ENCODE measurements around the gene PRLR.

The PRLR gene

DNA sequence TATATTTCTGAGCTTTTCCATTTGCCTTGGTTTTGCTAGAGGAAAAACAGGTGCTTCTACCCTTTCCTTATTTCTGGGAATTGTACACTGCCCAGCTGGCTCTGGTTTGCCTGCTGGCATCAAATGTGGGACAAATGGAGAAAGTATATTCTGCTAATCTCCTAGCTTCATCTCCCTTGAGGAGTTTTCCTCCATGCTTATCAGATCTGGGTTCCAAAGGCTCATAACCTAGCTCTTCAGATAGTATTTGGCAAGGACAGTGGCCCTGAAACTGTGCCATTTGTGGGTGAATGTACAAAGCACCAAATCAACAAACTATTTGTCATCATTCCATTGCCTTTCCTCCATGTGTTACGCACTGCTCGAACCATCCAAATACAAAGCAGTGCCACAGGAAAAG, 16.2 kb downstream of the PRLR start:
- TF ChIP-seq, protein P1, sequence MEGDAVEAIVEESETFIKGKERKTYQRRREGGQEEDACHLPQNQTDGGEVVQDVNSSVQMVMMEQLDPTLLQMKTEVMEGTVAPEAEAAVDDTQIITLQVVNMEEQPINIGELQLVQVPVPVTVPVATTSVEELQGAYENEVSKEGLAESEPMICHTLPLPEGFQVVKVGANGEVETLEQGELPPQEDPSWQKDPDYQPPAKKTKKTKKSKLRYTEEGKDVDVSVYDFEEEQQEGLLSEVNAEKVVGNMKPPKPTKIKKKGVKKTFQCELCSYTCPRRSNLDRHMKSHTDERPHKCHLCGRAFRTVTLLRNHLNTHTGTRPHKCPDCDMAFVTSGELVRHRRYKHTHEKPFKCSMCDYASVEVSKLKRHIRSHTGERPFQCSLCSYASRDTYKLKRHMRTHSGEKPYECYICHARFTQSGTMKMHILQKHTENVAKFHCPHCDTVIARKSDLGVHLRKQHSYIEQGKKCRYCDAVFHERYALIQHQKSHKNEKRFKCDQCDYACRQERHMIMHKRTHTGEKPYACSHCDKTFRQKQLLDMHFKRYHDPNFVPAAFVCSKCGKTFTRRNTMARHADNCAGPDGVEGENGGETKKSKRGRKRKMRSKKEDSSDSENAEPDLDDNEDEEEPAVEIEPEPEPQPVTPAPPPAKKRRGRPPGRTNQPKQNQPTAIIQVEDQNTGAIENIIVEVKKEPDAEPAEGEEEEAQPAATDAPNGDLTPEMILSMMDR (IDR thresholded peaks at IDR 0.05) = no peak

DNA sequence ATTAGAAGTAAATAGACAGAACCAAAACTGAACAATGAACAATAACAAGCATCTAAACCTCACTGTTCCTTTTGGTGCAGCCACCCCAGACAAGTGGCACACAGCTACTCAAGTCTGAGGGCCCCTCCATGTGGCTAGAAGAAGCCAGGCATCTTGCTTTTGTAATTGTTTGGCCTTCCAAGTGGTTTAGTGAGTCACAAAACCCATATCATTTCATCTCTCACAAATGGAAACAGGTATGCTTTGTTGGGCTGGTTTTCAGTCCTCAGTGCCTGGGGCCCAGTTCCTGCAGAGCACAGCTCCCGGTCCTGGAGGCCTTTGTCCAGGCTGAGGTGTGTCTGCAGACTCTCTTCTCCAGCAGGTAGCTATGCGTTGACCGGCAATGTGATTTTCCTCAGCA, 16.7 kb downstream of the PRLR start:
- TF ChIP-seq, protein P1 (IDR thresholded peaks at IDR 0.05) = peak; percentile 37; the same call in 1 of the 2 replicates

DNA sequence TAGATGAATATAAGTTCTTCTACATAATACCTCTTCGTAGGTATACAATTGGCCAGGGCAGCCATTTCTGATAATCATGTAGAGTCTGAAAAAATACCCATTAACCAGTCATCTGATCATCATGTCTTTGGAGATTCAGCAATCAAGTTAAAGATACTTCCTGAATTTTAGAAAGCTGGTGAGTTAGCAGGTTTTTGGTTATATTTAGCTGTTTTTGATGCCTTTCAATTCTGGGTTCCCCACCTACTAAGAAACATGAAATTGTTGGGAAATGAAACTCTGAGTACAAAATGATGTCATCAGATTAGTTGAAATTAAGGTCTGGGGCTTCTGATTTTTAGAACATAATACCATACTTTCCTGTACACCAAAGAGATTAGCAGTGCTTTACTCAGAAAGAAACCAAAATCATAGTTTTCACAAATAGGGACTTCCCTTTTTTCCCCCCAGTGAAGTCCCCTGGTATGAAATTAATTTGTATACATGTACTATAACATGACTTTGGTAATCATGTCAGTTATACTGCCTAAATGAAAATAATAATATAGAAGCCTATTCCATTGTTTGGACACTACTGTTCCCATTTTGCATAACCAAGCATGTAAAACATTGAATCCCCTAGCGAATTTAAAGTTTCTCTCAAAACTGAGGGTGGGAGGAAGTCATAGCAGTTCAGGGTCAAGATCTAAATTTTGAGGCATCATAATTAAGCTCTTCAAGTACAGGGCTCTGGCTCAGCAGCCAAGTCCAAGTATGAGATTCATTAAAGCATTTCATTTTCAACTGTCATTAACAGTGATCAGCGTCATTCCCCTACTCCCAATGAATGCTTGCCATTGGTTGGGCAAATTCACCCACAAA, 17.9 kb downstream of the PRLR start:
- TF ChIP-seq, protein P1 (IDR thresholded peaks at IDR 0.05) = no peak

DNA sequence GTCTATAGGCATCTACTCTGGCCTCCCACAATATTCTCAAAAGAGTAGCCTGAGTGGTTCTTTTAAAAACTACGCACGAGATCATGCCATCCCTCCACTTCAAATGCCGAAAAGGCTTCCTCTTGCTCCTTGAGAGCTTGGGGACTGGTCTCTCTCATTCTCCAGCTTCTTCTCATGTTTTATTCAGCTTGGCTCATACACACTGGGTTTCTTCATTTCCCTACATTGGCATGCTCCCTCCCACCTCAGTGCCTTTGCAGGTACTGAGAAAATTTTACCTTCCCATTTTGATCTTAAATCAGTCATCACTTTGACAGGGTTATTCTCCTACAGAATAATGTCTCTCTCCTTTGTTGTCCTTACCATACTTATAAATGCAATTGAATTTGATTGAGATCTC, 20.4 kb downstream of the PRLR start:
- TF ChIP-seq, protein P1 (IDR thresholded peaks at IDR 0.05) = no peak

DNA sequence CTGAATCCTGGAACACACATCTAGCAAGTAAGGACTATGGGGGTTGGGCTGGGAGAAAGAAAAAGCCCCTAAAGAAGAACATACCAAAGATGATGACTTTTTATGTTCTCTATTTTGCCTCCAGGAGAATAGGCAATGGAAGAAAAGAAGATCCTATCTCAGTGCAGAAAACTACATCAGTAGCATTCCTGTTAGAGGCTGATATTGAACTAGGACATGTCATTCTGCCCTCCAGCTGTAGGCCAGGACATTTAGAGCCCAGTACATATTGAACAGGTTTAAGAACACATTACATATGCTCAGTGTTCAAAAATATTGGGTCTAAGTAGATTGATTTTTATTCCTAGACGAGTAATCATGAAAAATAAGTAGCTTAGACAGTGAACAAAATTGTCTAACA, 24.7 kb downstream of the PRLR start:
- TF ChIP-seq, protein P1 (IDR thresholded peaks at IDR 0.05) = no peak

DNA sequence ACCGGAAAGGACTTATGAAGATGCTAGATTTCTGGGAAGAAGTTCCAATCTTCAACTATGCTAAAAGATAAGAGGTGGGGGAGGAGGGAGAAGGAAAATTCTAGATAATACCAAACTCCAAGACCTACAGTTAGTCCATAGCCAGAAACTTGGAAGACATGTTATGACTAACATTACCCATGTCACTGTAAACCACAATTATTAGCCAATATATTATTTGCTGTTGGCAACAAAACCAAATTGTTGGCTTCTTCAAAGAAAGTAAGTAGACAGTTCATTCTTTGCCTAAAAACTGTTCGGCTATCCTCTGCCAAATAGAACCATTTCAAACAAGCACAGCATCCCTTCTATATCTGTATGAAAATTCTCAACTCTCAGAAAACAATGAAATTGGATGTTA, 25.1 kb downstream of the PRLR start:
- TF ChIP-seq, protein P1 (IDR thresholded peaks at IDR 0.05) = no peak

DNA sequence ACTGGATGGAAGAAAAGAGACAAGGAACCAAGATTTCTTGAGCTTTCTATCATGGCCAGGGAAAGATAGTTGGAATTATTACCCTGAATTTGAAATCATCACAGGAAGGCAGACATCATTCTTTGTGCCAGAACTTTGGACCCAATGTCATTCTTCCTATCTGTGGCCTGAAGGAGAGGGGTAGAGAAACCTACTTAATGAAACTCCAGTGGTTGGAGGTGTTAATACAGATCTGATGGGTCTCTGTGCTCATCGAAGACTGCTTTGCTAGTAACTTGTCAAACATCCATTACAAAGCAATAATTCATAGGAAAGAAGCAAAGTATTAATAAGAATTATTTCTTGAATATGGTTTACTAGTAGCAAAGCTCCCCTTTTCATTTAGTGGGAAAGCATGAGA, 26.9 kb downstream of the PRLR start:
- TF ChIP-seq, protein P1 (IDR thresholded peaks at IDR 0.05) = no peak

Measured in LNCAP (cell line).